Measurements from ENCODE around the gene G6PC1.
"Not testable (repeated sequence)": the region's sequence is repeated elsewhere in the genome, so short reads cannot be mapped to it uniquely, and the experiment has no call there.

G6PC1 gene

GRCh38 chr17:42873932-42874695 is 26.5 kb upstream of the G6PC1 start:
- not testable (repeated sequence) for DNase-seq

GRCh38 chr17:42877037-42877436 is 23.6 kb upstream of the G6PC1 start:
- no peak for DNase-seq

- DNase-seq = no peak
Measured at GRCh38 chr17:42878123-42878880, 22.3 kb upstream of the G6PC1 start.

- no peak for DNase-seq
Measured at GRCh38 chr17:42878924-42879595, 21.5 kb upstream of the G6PC1 start.

GRCh38 chr17:42879596-42879985 is 21.0 kb upstream of the G6PC1 start:
- DNase-seq = no peak

GRCh38 chr17:42880776-42881310 is 19.8 kb upstream of the G6PC1 start:
- no peak for DNase-seq

GRCh38 chr17:42881706-42882105 is 18.9 kb upstream of the G6PC1 start:
- not testable (repeated sequence) for DNase-seq

- no peak for DNase-seq
Measured at GRCh38 chr17:42882166-42882565, 18.4 kb upstream of the G6PC1 start.

GRCh38 chr17:42883802-42884558 is 16.6 kb upstream of the G6PC1 start:
- no peak for DNase-seq

- DNase-seq = not testable (repeated sequence)
Measured at GRCh38 chr17:42885806-42886205, 14.8 kb upstream of the G6PC1 start.

- no peak for DNase-seq
Measured at GRCh38 chr17:42886283-42887176, 14.1 kb upstream of the G6PC1 start.

- no peak for DNase-seq
Measured at GRCh38 chr17:42889809-42890208, 10.8 kb upstream of the G6PC1 start.

- DNase-seq = no peak
Measured at GRCh38 chr17:42891539-42892152, 9.0 kb upstream of the G6PC1 start.

- no peak for DNase-seq
Measured at GRCh38 chr17:42893359-42893758, 7.2 kb upstream of the G6PC1 start.

GRCh38 chr17:42894283-42895184 is 6.1 kb upstream of the G6PC1 start:
- no peak for DNase-seq

GRCh38 chr17:42895185-42895555 is 5.4 kb upstream of the G6PC1 start:
- no peak for DNase-seq

GRCh38 chr17:42898147-42898811 is 2.3 kb upstream of the G6PC1 start:
- no peak for DNase-seq

GRCh38 chr17:42899981-42900380 is 618 bp upstream of the G6PC1 start:
- not testable (repeated sequence) for DNase-seq

GRCh38 chr17:42901535-42902229 is 1.1 kb downstream of the G6PC1 start:
- DNase-seq = no peak
